C4-2B (cell line): Measurements from ENCODE around the gene BRINP1.

ENCODE experiments used
- CTCF ChIP-seq: fragments of 450-650 bp; conservative IDR thresholded peaks from 2 replicates; pipeline ENCODE4 v1.5.1; 2017; ENCODE audit warnings: mild to moderate bottlenecking
- ZFX ChIP-seq: fragments of 450-650 bp; IDR thresholded peaks from 2 replicates; pipeline ENCODE4 v1.6.1; 2017

DNA sequence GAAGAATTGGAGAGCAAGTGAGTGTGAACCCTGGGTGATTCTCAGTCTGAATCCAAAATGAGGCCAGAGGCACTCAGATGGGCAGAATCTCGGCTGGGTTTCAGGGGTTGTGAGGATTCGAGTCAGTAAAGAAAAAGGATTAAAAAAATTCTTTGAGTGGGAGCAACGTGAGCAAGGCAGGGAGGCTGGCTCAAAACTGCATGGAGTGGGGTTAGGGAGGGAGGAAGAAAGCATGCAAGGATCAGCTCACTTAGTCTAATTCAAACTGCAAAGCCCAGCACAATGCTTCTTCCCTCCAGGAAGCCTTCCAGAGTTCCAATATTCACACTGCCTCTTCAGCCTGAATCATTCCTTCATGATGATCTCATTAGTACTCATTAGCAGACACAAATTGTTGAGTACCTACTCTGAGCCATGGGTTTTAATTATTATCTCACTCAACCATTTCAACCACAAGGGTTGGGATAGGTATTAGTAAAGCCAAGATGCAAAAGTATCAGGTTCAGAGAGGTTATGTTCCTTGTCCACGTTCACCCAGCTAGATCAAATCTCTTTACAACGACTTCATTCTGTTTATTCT lies 95.8 kb downstream of the BRINP1 start:
- TF ChIP-seq CTCF (no peak), ZFX (no peak)
